Cardiac fibroblast (primary cell): ENCODE measurements around the gene NRSN2.

Source experiments
- DNase-seq, 2 donors: peaks; one replicate each; pipeline versions ENCODE4 v3.0.0 to v3.0.0-alpha.2; 2010; ENCODE audit warnings: low read depth in 2 of 2
- H3K4me3 ChIP-seq, 2 donors: replicated peaks in 1 of 2; 1 replicate in 1 of 2; 2 replicates in 1 of 2; pipeline ENCODE4 v1.5.1; 2011; ENCODE audit warnings: low read depth in 2 of 2, low read length in 2 of 2, mild to moderate bottlenecking in 2 of 2, moderate library complexity in 1 of 2
- CTCF ChIP-seq: IDR thresholded peaks from one replicate; pipeline ENCODE4 v1.5.1; 2011; ENCODE audit warnings: low read depth, mild to moderate bottlenecking, low read length, inconsistent platforms

The NRSN2 gene

DNA sequence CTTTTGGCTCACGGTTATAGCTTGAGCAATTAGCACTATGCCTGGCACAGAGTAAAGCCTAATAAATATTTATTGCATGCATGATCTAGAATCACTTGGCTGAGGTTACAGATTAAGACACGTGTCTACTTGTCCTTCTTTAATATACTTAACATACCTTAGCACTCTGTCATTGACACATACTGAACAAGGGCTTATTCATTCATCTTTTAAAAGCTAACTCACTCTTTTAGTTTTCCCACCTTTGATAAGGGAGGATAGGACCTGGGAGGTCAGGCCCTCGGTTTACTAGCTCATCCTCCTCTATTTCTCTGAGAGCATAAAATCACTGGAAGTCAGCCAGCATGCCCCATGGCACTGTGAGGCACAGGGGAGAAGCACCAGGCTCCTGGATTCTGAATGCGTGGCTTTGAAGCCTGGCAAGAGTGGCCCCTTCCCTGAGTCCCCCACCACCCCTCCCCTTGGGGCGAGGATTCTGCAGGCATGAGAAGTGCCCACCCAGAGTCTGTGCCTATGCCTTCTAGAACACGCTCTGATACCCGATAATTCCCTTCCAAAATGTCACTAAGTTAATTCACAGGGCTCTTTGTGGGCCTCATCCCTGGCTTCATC lies 38.4 kb upstream of the NRSN2 start:
- no peak for TF ChIP-seq CTCF
- H3K4me3 ChIP-seq, result no peak overlapping the region
- DNase-seq, result no peak

- H3K4me3 ChIP-seq, result peak overlapping the region; percentile 47 to 48
- TF ChIP-seq CTCF, result no peak
- DNase-seq, result peak; percentile 38 to 66
These were observed 37.5 kb upstream of the NRSN2 start for GRCh38 chr20:309306-309840.

GRCh38 chr20:309841-310644 lies 36.9 kb upstream of the NRSN2 start:
- no peak for TF ChIP-seq CTCF
- peak; percentile 99 to 100 for DNase-seq
- H3K4me3 ChIP-seq, result peak overlapping the region; percentile 47 to 48

DNA sequence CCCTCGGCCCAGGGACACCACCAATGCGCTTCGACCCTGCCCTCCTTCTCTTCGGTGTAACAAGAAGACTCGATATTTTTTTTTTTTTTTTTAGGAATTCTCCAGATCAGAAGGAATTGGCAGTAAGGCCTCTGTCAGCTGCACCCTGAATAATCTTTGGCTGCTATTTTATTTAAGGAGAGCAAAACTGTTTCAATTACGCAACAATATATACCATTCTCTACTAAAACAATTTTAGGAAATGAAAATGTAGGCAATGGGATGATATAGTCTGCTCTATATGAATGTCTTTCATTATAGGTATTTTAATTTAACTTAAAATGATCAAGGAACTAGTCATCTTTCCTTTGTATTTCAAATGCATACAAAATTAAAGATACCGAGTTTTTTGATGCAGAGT lies 36.3 kb upstream of the NRSN2 start:
- no peak for TF ChIP-seq CTCF
- DNase-seq, result no peak
- no peak overlapping the region for H3K4me3 ChIP-seq

DNA sequence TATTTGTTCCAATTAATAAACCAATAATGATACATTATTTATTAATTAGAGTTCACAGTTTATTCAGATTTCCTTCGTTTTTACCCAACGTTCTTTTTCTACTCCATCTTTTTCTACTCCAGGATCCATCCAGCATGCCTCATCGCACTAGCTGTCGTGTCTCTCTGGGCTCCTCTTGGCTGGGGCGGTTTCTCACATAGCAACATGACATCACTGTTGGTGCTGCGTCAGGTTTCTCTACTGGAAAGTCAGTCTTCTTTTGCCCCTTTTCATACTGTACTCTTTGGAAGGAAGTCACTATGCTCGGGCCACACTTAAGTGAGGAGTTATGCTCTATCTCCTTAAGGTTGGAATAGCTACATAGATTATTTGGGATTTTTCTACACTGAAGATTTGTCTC lies 35.3 kb upstream of the NRSN2 start:
- DNase-seq, result no peak
- no peak for TF ChIP-seq CTCF
- H3K4me3 ChIP-seq, result no peak overlapping the region

DNA sequence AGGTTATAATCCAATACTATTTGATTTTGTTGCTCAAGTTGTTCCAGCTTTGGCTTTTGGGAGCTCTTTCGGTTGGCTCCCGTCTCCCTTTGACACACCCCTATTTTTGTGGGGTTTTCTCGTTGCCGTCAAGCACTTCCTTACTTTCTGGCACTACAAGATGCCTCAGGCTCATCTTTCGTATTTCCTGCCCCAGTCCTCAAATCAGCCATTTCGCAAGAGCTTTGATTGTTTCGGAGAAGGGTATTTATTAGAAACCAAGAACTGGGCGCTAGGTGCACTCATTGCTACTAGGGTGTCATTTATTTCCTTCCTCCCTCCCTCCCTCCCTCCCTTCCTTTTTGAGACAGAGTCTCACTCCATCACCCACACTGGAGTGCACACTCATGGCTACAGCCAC lies 34.8 kb upstream of the NRSN2 start:
- DNase-seq, result no peak
- TF ChIP-seq CTCF, result no peak
- no peak overlapping the region for H3K4me3 ChIP-seq
